ENCODE measurements around the gene SHD.
A peak's percentile ranks its signal among the peaks of the same experiment; 100 is the strongest.
"Not testable (repeated sequence)": the region's sequence is repeated elsewhere in the genome, so short reads cannot be mapped to it uniquely, and the experiment has no call there.

Gene SHD

GRCh38 chr19:4327252-4327876 lies 48.3 kb downstream of the SHD start:
- peak; percentile 59 to 71 for DNase-seq

- no peak for DNase-seq
Measured at GRCh38 chr19:4327877-4328242, 48.8 kb downstream of the SHD start.

GRCh38 chr19:4328243-4328990 lies 49.4 kb downstream of the SHD start:
- peak; percentile 83 to 96 for DNase-seq

- not testable (repeated sequence) for DNase-seq
Measured at GRCh38 chr19:4328991-4329681, 50.1 kb downstream of the SHD start.

- no peak for DNase-seq
Measured at GRCh38 chr19:4329858-4330257, 50.8 kb downstream of the SHD start.

GRCh38 chr19:4334929-4335570 lies 56.0 kb downstream of the SHD start:
- DNase-seq, result no peak

GRCh38 chr19:4337906-4338440 lies 58.9 kb downstream of the SHD start:
- peak in 1 of 2 donors; percentile 15 for DNase-seq

GRCh38 chr19:4338441-4339355 lies 59.6 kb downstream of the SHD start, which contains the start of gene STAP2:
STAP2 (minus strand) TSS chr19:4338827; CDS start chr19:4338753, 74 bp downstream.
- DNase-seq, result peak in 1 of 2 donors; percentile 35

All from inflammatory macrophage treated with lipopolysaccharide for 1 hour (primary cell).